ENCODE measurements around the gene JADE2. TPM values are rescaled to one million over a fixed set of nuclear protein-coding genes. Genes with fewer than 3 reads are reported as not detected.

The JADE2 gene
- polyA plus RNA-seq, 1 experiment, result 15.5 TPM

- no peaks in the 10 kb centered on the region for H3K36me3 ChIP-seq (ENCODE audit: control insufficient read depth, insufficient read depth, low read length)
- no peaks in the 10 kb centered on the region for H3K27me3 ChIP-seq (ENCODE audit: control insufficient read depth, insufficient read depth, low read length)
- ChIA-PET POLR2A (interaction anchor here (0.5 kb wide), 1 partner anchor 130 kb away, joined by 3 read pairs; no protein-coding TSS in a partner anchor), CTCF (interaction anchor here (1.4 to 1.5 kb wide), 2 partner anchors 8 to 93 kb away, joined by 3 read pairs; no protein-coding TSS in a partner anchor)
- no peak overlapping the region for H3K4me3 ChIP-seq (ENCODE audit: low read depth, low read length)
- no peak for TF ChIP-seq CTCF (IDR thresholded peaks at IDR 0.05; ENCODE audit: insufficient read depth, low read depth, low read length)
- DNase-seq (ENCODE audit: low read depth), result no peak
Observed at GRCh38 chr5:134503937-134504437, 21.5 kb upstream of the JADE2 start.

- no peak for TF ChIP-seq CTCF (IDR thresholded peaks at IDR 0.05; ENCODE audit: insufficient read depth, low read depth, low read length)
- Histone ChIP-seq H3K4me3 (ENCODE audit: low read depth, low read length) (no peak overlapping the region), H3K27me3 (ENCODE audit: control insufficient read depth, insufficient read depth, low read length) (no peaks in the 10 kb centered on the region), H3K36me3 (ENCODE audit: control insufficient read depth, insufficient read depth, low read length) (no peaks in the 10 kb centered on the region)
- CTCF ChIA-PET, result interaction anchor here (1.6 kb wide), 1 partner anchor 83 kb away, joined by 4 read pairs; no protein-coding TSS in a partner anchor
- POLR2A ChIA-PET, result no interaction called here
- DNase-seq (ENCODE audit: low read depth), result no peak
Observed at GRCh38 chr5:134504629-134505300, 20.7 kb upstream of the JADE2 start.

GRCh38 chr5:134506054-134507039 lies 19.1 kb upstream of the JADE2 start:
- TF ChIP-seq CTCF (IDR thresholded peaks at IDR 0.05; ENCODE audit: insufficient read depth, low read depth, low read length), result no peak
- Histone ChIP-seq H3K4me3 (ENCODE audit: low read depth, low read length) (no peak overlapping the region), H3K27me3 (ENCODE audit: control insufficient read depth, insufficient read depth, low read length) (no peaks in the 10 kb centered on the region), H3K36me3 (ENCODE audit: control insufficient read depth, insufficient read depth, low read length) (no peaks in the 10 kb centered on the region)
- ChIA-PET CTCF (interaction anchor here (0.6 to 1.6 kb wide), 2 partner anchors 81 to 110 kb away, joined by 4 to 5 read pairs; no protein-coding TSS in a partner anchor), POLR2A (interaction anchor here (0.6 kb wide), 1 partner anchor 18 kb away, joined by 6 read pairs; no protein-coding TSS in a partner anchor)
- no peak for DNase-seq (ENCODE audit: low read depth)

- Histone ChIP-seq H3K36me3 (ENCODE audit: control insufficient read depth, insufficient read depth, low read length) (no peaks in the 10 kb centered on the region), H3K4me3 (ENCODE audit: low read depth, low read length) (no peak overlapping the region), H3K27me3 (ENCODE audit: control insufficient read depth, insufficient read depth, low read length) (no peaks in the 10 kb centered on the region)
- TF ChIP-seq CTCF (IDR thresholded peaks at IDR 0.05; ENCODE audit: insufficient read depth, low read depth, low read length), result no peak
- POLR2A ChIA-PET, result no interaction called here
- DNase-seq (ENCODE audit: low read depth), result no peak
- CTCF ChIA-PET, result no interaction called here
Observed at GRCh38 chr5:134507452-134507851, 18.0 kb upstream of the JADE2 start.

All from BJ (cell line).